Mesenchymal stem cell (in vitro differentiated cells and primary cell): Measurements from ENCODE around the gene PLA2G4B. TPM values are rescaled to one million over a fixed set of nuclear protein-coding genes. Genes with fewer than 3 reads are reported as not detected.
A peak's percentile ranks its signal among the peaks of the same experiment; 100 is the strongest.

Source experiments
- DNase-seq: peaks from one replicate; pipeline ENCODE4 v3.0.0-alpha.2; 2013
- H2AFZ ChIP-seq: one replicate; pipeline ENCODE4 v1.6.1; 2013; ENCODE audit warnings: low read depth, mild to moderate bottlenecking, control low read depth, inconsistent platforms, low read length, moderate library complexity
- H2AK5ac ChIP-seq: 2 replicates; pipeline ENCODE4 v1.6.1; 2013; ENCODE audit warnings: low read length, moderate library complexity, mild to moderate bottlenecking, inconsistent platforms; ENCODE audit not compliant: severe bottlenecking
- H2BK120ac ChIP-seq: one replicate; pipeline ENCODE4 v1.6.1; 2013; ENCODE audit warnings: low read depth, mild to moderate bottlenecking, inconsistent platforms, low read length, moderate library complexity
- H2BK12ac ChIP-seq, 2 experiments: one replicate each; pipeline ENCODE4 v1.6.1; 2013; ENCODE audit warnings: inconsistent platforms in 2 of 2, low read length in 2 of 2, mild to moderate bottlenecking in 2 of 2, moderate library complexity in 2 of 2, control low read depth in 1 of 2
- H2BK15ac ChIP-seq: one replicate; pipeline ENCODE4 v1.6.1; 2013; ENCODE audit warnings: mild to moderate bottlenecking, low read depth, inconsistent platforms; ENCODE audit not compliant: poor library complexity, severe bottlenecking
- H2BK5ac ChIP-seq: 2 replicates; pipeline ENCODE4 v1.6.1; 2013; ENCODE audit warnings: low read depth, mild to moderate bottlenecking, low read length, control low read depth, inconsistent platforms; ENCODE audit not compliant: poor library complexity, severe bottlenecking
- H3K14ac ChIP-seq, 2 experiments: one replicate each; pipeline ENCODE4 v1.6.1; 2013; ENCODE audit warnings: inconsistent platforms in 2 of 2, low read length in 2 of 2, control low read depth in 1 of 2, mild to moderate bottlenecking in 1 of 2, moderate library complexity in 1 of 2
- H3K18ac ChIP-seq, 2 experiments: one replicate each; pipeline ENCODE4 v1.6.1; 2013; ENCODE audit warnings: inconsistent platforms in 2 of 2, low read length in 2 of 2, control low read depth in 1 of 2, low read depth in 1 of 2, mild to moderate bottlenecking in 1 of 2
- H3K23ac ChIP-seq, 2 experiments: one replicate each; pipeline ENCODE4 v1.6.1; 2013; ENCODE audit warnings: inconsistent platforms in 2 of 2, low read length in 2 of 2, mild to moderate bottlenecking in 2 of 2, moderate library complexity in 2 of 2, control low read depth in 1 of 2
- H3K27ac ChIP-seq: 2 replicates; pipeline ENCODE4 v1.5.1; 2013; ENCODE audit warnings: mild to moderate bottlenecking, moderate library complexity, low read length, control low read depth, inconsistent platforms; ENCODE audit not compliant: poor library complexity, severe bottlenecking
- H3K27me3 ChIP-seq, 2 experiments: 2 replicates each; pipeline versions ENCODE4 v1.6.1 to v1.7.0; 2013; ENCODE audit warnings: low read length in 2 of 2, mild to moderate bottlenecking in 2 of 2, moderate library complexity in 2 of 2, control low read depth in 1 of 2, inconsistent platforms in 1 of 2; ENCODE audit not compliant: control insufficient read depth in 1 of 2, insufficient read depth in 1 of 2
- H3K36me3 ChIP-seq, 2 experiments: 2 replicates each; pipeline versions ENCODE4 v1.6.1 to v1.7.0; 2013; ENCODE audit warnings: low read length in 2 of 2, control low read depth in 1 of 2, inconsistent platforms in 1 of 2, low read depth in 1 of 2, mild to moderate bottlenecking in 1 of 2; ENCODE audit not compliant: insufficient read depth in 2 of 2, control insufficient read depth in 1 of 2
- H3K4ac ChIP-seq, 2 experiments: one replicate each; pipeline ENCODE4 v1.6.1; 2013; ENCODE audit warnings: inconsistent platforms in 2 of 2, low read length in 2 of 2, mild to moderate bottlenecking in 2 of 2, moderate library complexity in 2 of 2, control low read depth in 1 of 2, low read depth in 1 of 2
- H3K4me1 ChIP-seq: 2 replicates; pipeline ENCODE4 v1.6.1; 2013; ENCODE audit warnings: low read depth, low read length, control low read depth; ENCODE audit not compliant: control insufficient read depth, insufficient read depth
- H3K4me2 ChIP-seq: 2 replicates; pipeline ENCODE4 v1.6.1; 2013; ENCODE audit warnings: low read length, mild to moderate bottlenecking, inconsistent platforms; ENCODE audit not compliant: poor library complexity, severe bottlenecking
- H3K4me3 ChIP-seq, 2 experiments: 2 replicates each; pipeline versions ENCODE4 v1.5.1 to v1.7.0; 2013; ENCODE audit warnings: low read length in 2 of 2, mild to moderate bottlenecking in 2 of 2, control low read depth in 1 of 2, low read depth in 1 of 2; ENCODE audit not compliant: insufficient read depth in 1 of 2
- H3K79me1 ChIP-seq: replicated peaks from 2 replicates; pipeline ENCODE4 v1.6.1; 2013; ENCODE audit warnings: mild to moderate bottlenecking, control low read depth, low read length, inconsistent platforms; ENCODE audit not compliant: poor library complexity, severe bottlenecking
- H3K9ac ChIP-seq: 2 replicates; pipeline ENCODE4 v1.7.0; 2013; ENCODE audit warnings: mild to moderate bottlenecking, low read length, moderate library complexity
- H3K9me3 ChIP-seq: 2 replicates; pipeline ENCODE4 v1.7.0; 2013; ENCODE audit warnings: mild to moderate bottlenecking, low read length; ENCODE audit not compliant: control insufficient read depth
- H4K8ac ChIP-seq: one replicate; pipeline ENCODE4 v1.6.1; 2013; ENCODE audit warnings: inconsistent platforms, mild to moderate bottlenecking, low read length, moderate library complexity
- H4K91ac ChIP-seq: one replicate; pipeline ENCODE4 v1.6.1; 2013; ENCODE audit warnings: mild to moderate bottlenecking, low read length, inconsistent platforms
- WGBS: methylation state at CpG from one replicate; pipeline ENCODE4 v1.1.7; 2013; ENCODE audit warnings: mixed read lengths; 5-methylcytosine and 5-hydroxymethylcytosine counted together
- polyA plus RNA-seq, 2 experiments: library from polyadenylated mRNA; stranded (reverse); fragments of 200-250 nt; gene quantifications; one replicate each; pipeline ENCODE4 v1.2.3, GENCODE V29; 2013

Gene PLA2G4B
- polyA plus RNA-seq (2013, experiment 1 of 2), result 3.3 TPM
- polyA plus RNA-seq (2013, experiment 2 of 2), result 2.0 TPM

- H3K9me3 ChIP-seq, result no peaks in the 10 kb centered on the region
- H2BK120ac ChIP-seq, result no peak within 1 kb of the TSS
- no peak within 1 kb of the TSS for H2AK5ac ChIP-seq
- H3K36me3 ChIP-seq, result peaks cover 0 to 51% of the 10 kb centered on the region in 2 experiments
- H3K27ac ChIP-seq, result no peak within 1 kb of the TSS
- H2AFZ ChIP-seq, result no peak within 1 kb of the TSS
- no peak within 1 kb of the TSS for H3K14ac ChIP-seq
- no peak within 1 kb of the TSS for H3K4ac ChIP-seq
- H3K9ac ChIP-seq, result no peak within 1 kb of the TSS
- no peak for DNase-seq
- H3K27me3 ChIP-seq, result no peaks in the 10 kb centered on the region
- H2BK15ac ChIP-seq, result no peak within 1 kb of the TSS
- WGBS, result 99% methylated on average over 6 of the region's 6 CpGs
- H4K8ac ChIP-seq, result no peak within 1 kb of the TSS
- H3K79me1 ChIP-seq, result peaks cover 7% of the 10 kb centered on the region
- H3K18ac ChIP-seq, result no peak within 1 kb of the TSS
- no peak within 1 kb of the TSS for H3K4me3 ChIP-seq
- H2BK5ac ChIP-seq, result no peak within 1 kb of the TSS
- H3K23ac ChIP-seq, result no peak within 1 kb of the TSS
- no peak within 1 kb of the TSS for H4K91ac ChIP-seq
- no peak within 1 kb of the TSS for H3K4me2 ChIP-seq
- H3K4me1 ChIP-seq, result peaks cover 5% of the 10 kb centered on the region
- no peak within 1 kb of the TSS for H2BK12ac ChIP-seq
Observed at GRCh38 chr15:41838400-41838897, at the start of gene PLA2G4B. PLA2G4B (plus strand) TSS chr15:41838847; CDS start chr15:41838914, 67 bp downstream.

GRCh38 chr15:41789236-41789635, 49.4 kb upstream of the PLA2G4B start:
- no CpG with 5 or more reads among the region's 4 CpGs for WGBS
- no peak overlapping the region for H3K4me3 ChIP-seq
- no peak overlapping the region for H4K91ac ChIP-seq
- H3K36me3 ChIP-seq, result no peaks in the 10 kb centered on the region
- no peak overlapping the region for H4K8ac ChIP-seq
- no peaks in the 10 kb centered on the region for H3K9me3 ChIP-seq
- no peaks in the 10 kb centered on the region for H3K27me3 ChIP-seq
- no peak overlapping the region for H3K18ac ChIP-seq
- H3K4ac ChIP-seq, result no peak overlapping the region
- no peak overlapping the region for H2AK5ac ChIP-seq
- no peak overlapping the region for H2BK120ac ChIP-seq
- no peak overlapping the region for H3K4me2 ChIP-seq
- H2AFZ ChIP-seq, result no peak overlapping the region
- H2BK15ac ChIP-seq, result no peak overlapping the region
- no peak overlapping the region for H3K23ac ChIP-seq
- peak overlapping the region in 1 of 2 experiments; percentile 2 for H2BK12ac ChIP-seq
- H3K14ac ChIP-seq, result no peak overlapping the region
- no peak overlapping the region for H3K27ac ChIP-seq
- H3K4me1 ChIP-seq, result peaks cover 11% of the 10 kb centered on the region
- H3K9ac ChIP-seq, result no peak overlapping the region
- H2BK5ac ChIP-seq, result no peak overlapping the region
- no peak for DNase-seq
- H3K79me1 ChIP-seq, result peaks cover 19% of the 10 kb centered on the region

GRCh38 chr15:41789662-41790061, 49.0 kb upstream of the PLA2G4B start:
- no peaks in the 10 kb centered on the region for H3K36me3 ChIP-seq
- peaks cover 11% of the 10 kb centered on the region for H3K4me1 ChIP-seq
- no peak overlapping the region for H2BK5ac ChIP-seq
- H2AK5ac ChIP-seq, result no peak overlapping the region
- H3K4me2 ChIP-seq, result no peak overlapping the region
- no peak for DNase-seq
- no peak overlapping the region for H3K4me3 ChIP-seq
- no peak overlapping the region for H3K4ac ChIP-seq
- no peak overlapping the region for H3K14ac ChIP-seq
- peaks cover 18% of the 10 kb centered on the region for H3K79me1 ChIP-seq
- no peaks in the 10 kb centered on the region for H3K9me3 ChIP-seq
- H3K27me3 ChIP-seq, result no peaks in the 10 kb centered on the region
- no peak overlapping the region for H3K18ac ChIP-seq
- H4K8ac ChIP-seq, result no peak overlapping the region
- H3K23ac ChIP-seq, result no peak overlapping the region
- H3K9ac ChIP-seq, result no peak overlapping the region
- no peak overlapping the region for H4K91ac ChIP-seq
- H2BK15ac ChIP-seq, result no peak overlapping the region
- no peak overlapping the region for H2BK120ac ChIP-seq
- no peak overlapping the region for H2BK12ac ChIP-seq
- H2AFZ ChIP-seq, result no peak overlapping the region
- no peak overlapping the region for H3K27ac ChIP-seq

GRCh38 chr15:41790169-41790568, 48.5 kb upstream of the PLA2G4B start:
- 88% methylated on average over 3 of the region's 3 CpGs for WGBS
- no peaks in the 10 kb centered on the region for H3K27me3 ChIP-seq
- H4K8ac ChIP-seq, result no peak overlapping the region
- no peaks in the 10 kb centered on the region for H3K36me3 ChIP-seq
- H3K4me2 ChIP-seq, result no peak overlapping the region
- H2AFZ ChIP-seq, result no peak overlapping the region
- H3K4me3 ChIP-seq, result no peak overlapping the region
- no peaks in the 10 kb centered on the region for H3K9me3 ChIP-seq
- H3K9ac ChIP-seq, result peak overlapping the region; percentile 39
- no peak overlapping the region for H2AK5ac ChIP-seq
- H3K79me1 ChIP-seq, result peaks cover 19% of the 10 kb centered on the region
- no peak overlapping the region for H2BK15ac ChIP-seq
- DNase-seq, result no peak
- no peak overlapping the region for H3K23ac ChIP-seq
- no peak overlapping the region for H4K91ac ChIP-seq
- H3K4ac ChIP-seq, result no peak overlapping the region
- no peak overlapping the region for H2BK12ac ChIP-seq
- no peak overlapping the region for H2BK5ac ChIP-seq
- no peak overlapping the region for H3K27ac ChIP-seq
- peaks cover 11% of the 10 kb centered on the region for H3K4me1 ChIP-seq
- no peak overlapping the region for H3K18ac ChIP-seq
- no peak overlapping the region for H3K14ac ChIP-seq
- H2BK120ac ChIP-seq, result no peak overlapping the region
